ENCODE results near the gene SOX21.
"Not testable (repeated sequence)": the region's sequence is repeated elsewhere in the genome, so short reads cannot be mapped to it uniquely, and the experiment has no call there.

Gene SOX21

DNA sequence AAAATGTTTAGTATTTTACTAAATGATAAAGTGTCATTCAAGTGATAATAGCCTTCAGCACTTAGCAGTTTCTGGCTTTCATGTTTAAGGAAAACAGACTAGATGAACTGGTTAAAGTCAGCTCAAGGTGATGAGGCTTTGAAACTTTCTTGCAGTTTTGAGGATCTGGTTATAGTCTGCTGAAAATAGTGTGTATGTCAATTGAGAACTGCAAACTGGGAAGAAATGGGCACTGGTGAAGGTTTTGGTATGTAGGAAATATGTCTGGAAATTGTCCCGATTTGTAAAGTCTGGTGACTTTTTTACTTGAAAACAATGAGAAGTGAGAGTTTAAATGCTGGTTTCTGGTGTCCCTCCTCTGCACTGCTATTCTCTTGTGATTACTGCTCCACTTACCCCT lies 36.8 kb upstream of the SOX21 start:
- TF ChIP-seq, protein P1, sequence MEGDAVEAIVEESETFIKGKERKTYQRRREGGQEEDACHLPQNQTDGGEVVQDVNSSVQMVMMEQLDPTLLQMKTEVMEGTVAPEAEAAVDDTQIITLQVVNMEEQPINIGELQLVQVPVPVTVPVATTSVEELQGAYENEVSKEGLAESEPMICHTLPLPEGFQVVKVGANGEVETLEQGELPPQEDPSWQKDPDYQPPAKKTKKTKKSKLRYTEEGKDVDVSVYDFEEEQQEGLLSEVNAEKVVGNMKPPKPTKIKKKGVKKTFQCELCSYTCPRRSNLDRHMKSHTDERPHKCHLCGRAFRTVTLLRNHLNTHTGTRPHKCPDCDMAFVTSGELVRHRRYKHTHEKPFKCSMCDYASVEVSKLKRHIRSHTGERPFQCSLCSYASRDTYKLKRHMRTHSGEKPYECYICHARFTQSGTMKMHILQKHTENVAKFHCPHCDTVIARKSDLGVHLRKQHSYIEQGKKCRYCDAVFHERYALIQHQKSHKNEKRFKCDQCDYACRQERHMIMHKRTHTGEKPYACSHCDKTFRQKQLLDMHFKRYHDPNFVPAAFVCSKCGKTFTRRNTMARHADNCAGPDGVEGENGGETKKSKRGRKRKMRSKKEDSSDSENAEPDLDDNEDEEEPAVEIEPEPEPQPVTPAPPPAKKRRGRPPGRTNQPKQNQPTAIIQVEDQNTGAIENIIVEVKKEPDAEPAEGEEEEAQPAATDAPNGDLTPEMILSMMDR (IDR thresholded peaks at IDR 0.05): no peak
- Histone ChIP-seq H3K4me1 (ENCODE audit: control insufficient read depth in 1 of 2, insufficient read depth in 1 of 2, low read depth in 1 of 2, low read length in 1 of 2) (no peaks in the 10 kb centered on the region), H3K27ac (no peak overlapping the region), H3K4me3 (ENCODE audit: low read depth in 1 of 2, low read length in 1 of 2) (no peak overlapping the region), H3K36me3 (no peaks in the 10 kb centered on the region), H3K27me3 (peaks cover 7% of the 10 kb centered on the region), H3K9me3 (no peaks in the 10 kb centered on the region)

DNA sequence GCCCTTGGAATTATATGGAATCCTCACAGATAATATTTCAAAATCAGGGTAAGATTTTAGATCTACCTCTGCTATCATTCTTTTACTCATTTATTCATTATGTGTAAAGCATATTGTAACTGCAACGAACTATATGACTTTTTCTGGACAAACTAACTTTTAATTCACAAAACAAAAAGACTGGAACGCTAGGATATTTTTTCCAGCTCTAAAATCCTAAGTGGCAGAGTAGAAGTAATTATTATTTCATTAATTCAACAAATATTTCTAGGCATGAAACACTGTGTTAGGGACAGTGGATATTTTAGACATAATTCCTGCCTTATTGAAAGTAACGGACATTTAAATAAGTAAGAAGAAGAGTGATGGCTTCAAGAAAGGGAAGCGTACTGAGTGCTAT lies 26.9 kb upstream of the SOX21 start:
- H3K4me1 ChIP-seq (ENCODE audit: control insufficient read depth in 1 of 2, insufficient read depth in 1 of 2, low read depth in 1 of 2, low read length in 1 of 2): no peaks in the 10 kb centered on the region
- TF ChIP-seq, protein P1 (IDR thresholded peaks at IDR 0.05): no peak
- H3K27ac ChIP-seq: no peak overlapping the region
- H3K9me3 ChIP-seq: no peaks in the 10 kb centered on the region
- no peaks in the 10 kb centered on the region for H3K27me3 ChIP-seq
- H3K4me3 ChIP-seq (ENCODE audit: low read depth in 1 of 2, low read length in 1 of 2): no peak overlapping the region
- no peaks in the 10 kb centered on the region for H3K36me3 ChIP-seq

DNA sequence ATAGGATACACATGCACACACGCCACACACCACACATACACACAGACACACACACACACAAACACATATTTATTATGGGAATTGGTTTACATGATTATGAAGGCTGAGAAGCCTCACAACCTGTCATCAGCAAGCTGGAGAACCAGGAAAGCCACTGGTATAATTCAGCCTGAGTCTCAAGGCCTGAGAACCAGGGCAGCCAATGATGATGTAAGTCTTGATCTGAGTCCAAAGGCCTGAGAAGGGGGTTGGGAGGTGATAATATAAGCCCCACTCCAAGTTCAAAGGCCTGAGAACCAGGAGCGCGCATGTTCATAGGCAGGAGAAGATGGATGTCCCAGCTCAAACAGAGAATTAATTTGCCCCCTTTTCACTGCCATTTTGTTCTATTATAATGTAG lies 18.7 kb upstream of the SOX21 start:
- Histone ChIP-seq H3K4me3 (ENCODE audit: low read depth in 1 of 2, low read length in 1 of 2) (no peak overlapping the region), H3K4me1 (ENCODE audit: control insufficient read depth in 1 of 2, insufficient read depth in 1 of 2, low read depth in 1 of 2, low read length in 1 of 2) (no peaks in the 10 kb centered on the region), H3K27me3 (no peaks in the 10 kb centered on the region), H3K9me3 (no peaks in the 10 kb centered on the region), H3K27ac (no peak overlapping the region), H3K36me3 (no peaks in the 10 kb centered on the region)
- TF ChIP-seq, protein P1 (IDR thresholded peaks at IDR 0.05): no peak

DNA sequence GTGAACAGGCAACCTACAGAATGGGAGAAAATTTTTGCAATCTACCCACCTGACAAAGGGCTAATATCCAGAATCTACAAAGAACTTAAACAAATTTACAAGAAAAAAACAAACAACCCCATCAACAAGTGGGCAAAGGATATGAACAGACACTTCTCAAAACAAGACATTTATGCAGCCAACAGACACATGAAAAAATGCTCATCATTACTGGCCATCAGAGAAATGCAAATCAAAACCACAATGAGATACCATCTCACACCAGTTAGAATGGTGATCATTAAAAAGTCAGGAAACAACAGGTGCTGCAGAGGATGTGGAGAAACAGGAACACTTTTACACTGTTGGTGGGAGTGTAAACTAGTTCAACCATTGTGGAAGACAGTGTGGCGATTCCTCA lies 17.6 kb upstream of the SOX21 start:
- H3K27ac ChIP-seq; H3K36me3 ChIP-seq; H3K4me1 ChIP-seq (ENCODE audit: control insufficient read depth in 1 of 2, insufficient read depth in 1 of 2, low read depth in 1 of 2, low read length in 1 of 2); H3K27me3 ChIP-seq; H3K4me3 ChIP-seq (ENCODE audit: low read depth in 1 of 2, low read length in 1 of 2); H3K9me3 ChIP-seq: not testable (repeated sequence)

DNA sequence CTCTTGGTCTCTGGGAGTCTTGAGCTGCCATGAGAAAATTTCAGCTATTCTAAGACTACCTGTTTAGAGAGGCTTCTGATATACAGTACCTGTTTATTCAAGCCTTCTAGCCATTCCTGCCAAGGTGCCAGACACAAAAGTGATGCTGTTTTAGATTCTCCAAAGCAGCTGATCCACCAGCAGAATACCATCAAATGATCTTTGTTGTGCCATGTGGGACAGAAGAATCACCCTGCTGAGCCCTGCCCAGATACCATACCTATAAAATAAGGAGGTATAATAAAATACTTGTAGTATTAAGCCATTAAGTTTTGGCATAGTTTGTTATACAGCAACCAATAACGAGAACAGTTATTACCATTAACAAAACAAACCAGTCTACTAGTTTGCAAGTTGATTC lies 14.1 kb upstream of the SOX21 start:
- TF ChIP-seq, protein P1 (IDR thresholded peaks at IDR 0.05): no peak
- H3K27ac ChIP-seq: no peak overlapping the region
- no peaks in the 10 kb centered on the region for H3K9me3 ChIP-seq

DNA sequence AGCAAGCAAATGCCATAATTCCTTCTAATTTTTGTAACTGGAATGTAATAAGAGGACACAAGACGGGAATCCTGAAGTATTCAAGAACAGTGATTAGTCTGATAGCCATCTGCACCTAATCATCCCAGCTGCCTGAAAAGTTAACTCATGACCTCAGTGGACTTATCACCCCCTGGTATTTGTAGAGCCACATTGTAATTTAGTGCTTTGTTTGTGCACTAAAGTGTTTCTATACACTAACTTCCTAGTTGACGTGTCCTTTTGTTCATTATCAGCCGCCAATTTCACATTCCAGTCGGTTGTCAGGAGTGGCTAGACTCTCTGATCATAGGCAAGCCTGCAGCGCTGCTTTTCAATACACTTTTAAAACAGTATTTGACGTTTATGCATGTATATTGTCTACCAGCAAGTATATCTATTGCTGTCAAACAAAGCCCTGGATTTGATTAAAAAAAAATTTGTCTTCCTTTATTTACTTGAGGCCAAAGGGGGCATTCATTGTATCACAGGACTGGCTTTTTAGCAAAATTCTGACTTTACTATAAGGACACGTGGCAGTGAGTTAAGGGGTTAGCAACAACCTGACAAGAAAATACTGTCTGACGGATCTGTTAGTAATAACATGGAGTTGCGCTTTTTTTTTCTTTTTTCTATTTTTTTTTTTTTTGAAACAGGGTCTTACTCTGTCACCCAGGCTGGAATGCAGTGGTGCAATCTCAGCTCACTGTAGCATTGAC lies 10.4 kb upstream of the SOX21 start:
- H3K4me1 ChIP-seq (ENCODE audit: control insufficient read depth in 1 of 2, insufficient read depth in 1 of 2, low read depth in 1 of 2, low read length in 1 of 2): no peaks in the 10 kb centered on the region
- H3K9me3 ChIP-seq: no peaks in the 10 kb centered on the region
- H3K36me3 ChIP-seq: no peaks in the 10 kb centered on the region
- peaks cover 25% of the 10 kb centered on the region for H3K27me3 ChIP-seq
- no peak overlapping the region for H3K4me3 ChIP-seq (ENCODE audit: low read depth in 1 of 2, low read length in 1 of 2)
- no peak overlapping the region for H3K27ac ChIP-seq
- TF ChIP-seq, protein P1 (IDR thresholded peaks at IDR 0.05): no peak

More for the DNA sequence above, 14.1 kb upstream of the SOX21 start:
- no peak overlapping the region for H3K4me3 ChIP-seq (ENCODE audit: low read depth in 1 of 2, low read length in 1 of 2)
- H3K4me1 ChIP-seq (ENCODE audit: control insufficient read depth in 1 of 2, insufficient read depth in 1 of 2, low read depth in 1 of 2, low read length in 1 of 2): no peaks in the 10 kb centered on the region
- no peaks in the 10 kb centered on the region for H3K36me3 ChIP-seq
- peaks cover 8% of the 10 kb centered on the region for H3K27me3 ChIP-seq

DNA sequence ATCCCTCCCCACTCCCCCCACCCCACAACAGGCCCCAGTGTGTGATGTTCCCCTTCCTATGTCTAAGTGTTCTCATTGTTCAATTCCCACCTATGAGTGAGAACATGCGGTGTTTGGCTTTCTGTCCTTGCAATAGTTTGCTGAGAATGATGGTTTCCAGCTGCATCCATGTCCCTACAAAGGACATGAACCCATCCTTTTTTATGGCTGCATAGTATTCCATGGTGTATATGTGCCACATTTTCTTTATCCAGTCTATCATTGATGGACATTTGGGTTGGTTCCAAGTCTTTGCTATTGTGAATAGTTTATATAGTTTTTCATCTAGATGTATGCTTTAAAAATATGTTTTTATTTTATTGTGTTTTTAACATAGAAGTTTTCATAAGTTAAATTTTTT lies 6.4 kb upstream of the SOX21 start:
- H3K4me3 ChIP-seq (ENCODE audit: low read depth in 1 of 2, low read length in 1 of 2); H3K9me3 ChIP-seq; H3K4me1 ChIP-seq (ENCODE audit: control insufficient read depth in 1 of 2, insufficient read depth in 1 of 2, low read depth in 1 of 2, low read length in 1 of 2); H3K36me3 ChIP-seq; H3K27ac ChIP-seq: not testable (repeated sequence)
- peaks cover 66% of the 10 kb centered on the region for H3K27me3 ChIP-seq

Data from neutrophil (primary cell).